Smooth muscle cell of the brain vasculature (primary cell): ENCODE data around the gene INSYN1.

Experiments
- DNase-seq: peaks from one replicate; pipeline ENCODE4 v3.0.0-alpha.2; 2012; ENCODE audit warnings: low read depth, low spot score

Gene INSYN1

GRCh38 chr15:73687351-73687750 is 65.8 kb downstream of the INSYN1 start:
- DNase-seq: no peak

GRCh38 chr15:73686781-73687256 is 66.3 kb downstream of the INSYN1 start:
- DNase-seq: no peak

GRCh38 chr15:73685981-73686380 is 67.2 kb downstream of the INSYN1 start:
- no peak for DNase-seq
